SK-N-SH treated with all-trans-retinoic acid at 6 μM for 48 hours (cell line): ENCODE measurements around the gene TMA7B.

Experiments used
- ARNTL ChIP-seq: fragments of 450-650 bp; formaldehyde crosslinking; IDR thresholded peaks from 2 replicates; pipeline ENCODE4 v1.5.0; 2020; ENCODE audit warnings: low read depth, mild to moderate bottlenecking, moderate library complexity, borderline replicate concordance
- CSDC2 ChIP-seq: fragments of 250-450 bp; sonication (Bioruptor Pico); IDR thresholded peaks from 2 replicates; pipeline ENCODE4 v1.5.0; 2020; ENCODE audit warnings: mild to moderate bottlenecking, moderate library complexity
- PATZ1 ChIP-seq: fragments of 250-450 bp; sonication (Bioruptor Pico); IDR thresholded peaks from 2 replicates; pipeline ENCODE4 v1.8.0; 2020; ENCODE audit warnings: mild to moderate bottlenecking, moderate library complexity, borderline replicate concordance
- POU6F1 ChIP-seq: fragments of 250-450 bp; sonication (Bioruptor Pico); IDR thresholded peaks from 2 replicates; pipeline ENCODE4 v1.8.0; 2021; ENCODE audit warnings: low read depth, mild to moderate bottlenecking, moderate library complexity, borderline replicate concordance
- SNAI2 ChIP-seq: fragments of 250-450 bp; sonication (Bioruptor Pico); IDR thresholded peaks from 2 replicates; pipeline ENCODE4 v1.5.0; 2020; ENCODE audit warnings: mild to moderate bottlenecking, moderate library complexity
- TCF4 ChIP-seq: fragments of 250-450 bp; sonication (Bioruptor Pico); IDR thresholded peaks from 2 replicates; pipeline ENCODE4 v1.8.0; 2021; ENCODE audit warnings: mild to moderate bottlenecking, moderate library complexity, borderline replicate concordance
- ZFP3 ChIP-seq: fragments of 250-450 bp; sonication (Bioruptor Pico); IDR thresholded peaks from 2 replicates; pipeline ENCODE4 v1.5.0; 2020; ENCODE audit warnings: mild to moderate bottlenecking, moderate library complexity

GRCh38 chr22:39979048-39979447 is 18.9 kb downstream of the TMA7B start:
- TF ChIP-seq TCF4 (no peak), PATZ1 (no peak), CSDC2 (CRISPR knock-in tag) (no peak), ZFP3 (CRISPR knock-in tag) (no peak), POU6F1 (no peak), SNAI2 (no peak), ARNTL (CRISPR knock-in tag) (no peak)
